ENCODE data around the gene HOXC5. TPM values are rescaled to one million over a fixed set of nuclear protein-coding genes. Genes with fewer than 3 reads are reported as not detected.
A peak's percentile ranks its signal among the peaks of the same experiment; 100 is the strongest.

The HOXC5 gene
- total RNA-seq, 5 donors from 2014 or later (not counting 1 experiment from before 2014, with no cell fraction given), result not detected

- peaks cover 31 to 94% of the 10 kb centered on the region in 2 experiments for H3K27me3 ChIP-seq (replicated peaks in 1 of 2; ENCODE audit: control insufficient read depth in 2 of 2, extremely low read depth in 1 of 2, insufficient read depth in 2 of 2, low read length in 1 of 2)
- WGBS (ENCODE audit: insufficient coverage), result no CpG with 5 or more reads among the region's 7 CpGs
- H3K4me1 ChIP-seq (ENCODE audit: control insufficient read depth in 1 of 2, extremely low read depth in 1 of 2, insufficient read depth in 2 of 2, low read length in 2 of 2), result peaks cover 0 to 56% of the 10 kb centered on the region in 2 experiments
- H3K9me3 ChIP-seq, result no peaks in the 10 kb centered on the region
- no peak overlapping the region for H3K4me3 Mint-ChIP-seq
- CTCF ChIA-PET, result interaction anchor here (0.6 to 0.9 kb wide), 2 partner anchors 171 to 673 kb away, joined by 3 to 7 read pairs; no protein-coding TSS in a partner anchor
- H3K27me3 Mint-ChIP-seq, result peaks cover 70 to 86% of the 10 kb centered on the region in 2 donors
- H3K4me3 ChIP-seq (ENCODE audit: control insufficient read depth in 1 of 2, extremely low read depth in 1 of 2, low read length in 1 of 2), result no peak overlapping the region
- H3K36me3 ChIP-seq (ENCODE audit: control insufficient read depth in 2 of 2, extremely low read depth in 1 of 2, insufficient read depth in 1 of 2, low read length in 1 of 2), result no peaks in the 10 kb centered on the region
- H3K4me1 Mint-ChIP-seq, result peaks cover 31 to 50% (median 37%) of the 10 kb centered on the region in 3 donors
- ATAC-seq (replicated peaks in 1 of 4) (no peak), DNase-seq (no peak)
- H3K27ac ChIP-seq (ENCODE audit: low read length), result no peak overlapping the region
- POLR2A ChIA-PET, result no interaction called here
- H3K36me3 Mint-ChIP-seq, result no peaks in the 10 kb centered on the region
- no peak overlapping the region for H3K27ac Mint-ChIP-seq
- H3K9me3 Mint-ChIP-seq, result peaks cover 0 to 4% (median 4%) of the 10 kb centered on the region in 3 donors
These were observed 2.4 kb upstream of the HOXC5 start for GRCh38 chr12:54030442-54030801.

- H3K36me3 ChIP-seq (ENCODE audit: control insufficient read depth in 2 of 2, extremely low read depth in 1 of 2, insufficient read depth in 1 of 2, low read length in 1 of 2), result no peaks in the 10 kb centered on the region
- H3K4me3 ChIP-seq (ENCODE audit: control insufficient read depth in 1 of 2, extremely low read depth in 1 of 2, low read length in 1 of 2), result no peak overlapping the region
- ChIA-PET CTCF (interaction anchor here (0.9 to 2.7 kb wide), 3 partner anchors 14 to 170 kb away, joined by 3 to 27 read pairs (median 5); no protein-coding TSS in a partner anchor), POLR2A (no interaction called here)
- no peak overlapping the region for H3K27ac ChIP-seq (ENCODE audit: low read length)
- peaks cover 71 to 86% of the 10 kb centered on the region in 2 donors for H3K27me3 Mint-ChIP-seq
- H3K27ac Mint-ChIP-seq, result no peak overlapping the region
- ATAC-seq (replicated peaks in 1 of 4), result no peak
- H3K27me3 ChIP-seq (replicated peaks in 1 of 2; ENCODE audit: control insufficient read depth in 2 of 2, extremely low read depth in 1 of 2, insufficient read depth in 2 of 2, low read length in 1 of 2), result peaks cover 30 to 93% of the 10 kb centered on the region in 2 experiments
- peaks cover 31 to 50% (median 37%) of the 10 kb centered on the region in 3 donors for H3K4me1 Mint-ChIP-seq
- H3K9me3 Mint-ChIP-seq, result peaks cover 0 to 4% (median 4%) of the 10 kb centered on the region in 3 donors
- H3K4me3 Mint-ChIP-seq, result no peak overlapping the region
- no peaks in the 10 kb centered on the region for H3K36me3 Mint-ChIP-seq
- no peaks in the 10 kb centered on the region for H3K9me3 ChIP-seq
- no peak for DNase-seq
- 12% methylated on average over 34 of the region's 46 CpGs for WGBS (ENCODE audit: insufficient coverage)
- H3K4me1 ChIP-seq (ENCODE audit: control insufficient read depth in 1 of 2, extremely low read depth in 1 of 2, insufficient read depth in 2 of 2, low read length in 2 of 2), result peaks cover 0 to 56% of the 10 kb centered on the region in 2 experiments
These were observed 1.9 kb upstream of the HOXC5 start for GRCh38 chr12:54030889-54031471.

GRCh38 chr12:54031480-54031879 lies 1.4 kb upstream of the HOXC5 start:
- Mint-ChIP-seq H3K27me3 (peaks cover 71 to 84% of the 10 kb centered on the region in 2 donors), H3K4me3 (no peak overlapping the region), H3K27ac (no peak overlapping the region), H3K9me3 (peaks cover 0 to 4% (median 4%) of the 10 kb centered on the region in 3 donors), H3K36me3 (no peaks in the 10 kb centered on the region), H3K4me1 (peaks cover 31 to 49% (median 37%) of the 10 kb centered on the region in 3 donors)
- 61% methylated on average over 2 of the region's 16 CpGs for WGBS (ENCODE audit: insufficient coverage)
- CTCF ChIA-PET, result interaction anchor here (0.6 to 2.7 kb wide), 4 partner anchors 14 to 160 kb away, joined by 5 to 27 read pairs (median 6); no protein-coding TSS in a partner anchor
- Histone ChIP-seq H3K36me3 (ENCODE audit: control insufficient read depth in 2 of 2, extremely low read depth in 1 of 2, insufficient read depth in 1 of 2, low read length in 1 of 2) (no peaks in the 10 kb centered on the region), H3K4me3 (ENCODE audit: control insufficient read depth in 1 of 2, extremely low read depth in 1 of 2, low read length in 1 of 2) (no peak overlapping the region), H3K9me3 (no peaks in the 10 kb centered on the region), H3K4me1 (ENCODE audit: control insufficient read depth in 1 of 2, extremely low read depth in 1 of 2, insufficient read depth in 2 of 2, low read length in 2 of 2) (peaks cover 0 to 56% of the 10 kb centered on the region in 2 experiments), H3K27me3 (replicated peaks in 1 of 2; ENCODE audit: control insufficient read depth in 2 of 2, extremely low read depth in 1 of 2, insufficient read depth in 2 of 2, low read length in 1 of 2) (peaks cover 27 to 95% of the 10 kb centered on the region in 2 experiments), H3K27ac (ENCODE audit: low read length) (no peak overlapping the region)
- no peak for ATAC-seq (replicated peaks in 1 of 4)
- POLR2A ChIA-PET, result interaction anchor here in 1 of 2 donors (1.1 kb wide), 1 partner anchor 159 kb away, joined by 8 read pairs; no protein-coding TSS in a partner anchor
- no peak for DNase-seq

GRCh38 chr12:54032086-54032619 lies 697 bp upstream of the HOXC5 start:
- peaks cover 27 to 97% of the 10 kb centered on the region in 2 experiments for H3K27me3 ChIP-seq (replicated peaks in 1 of 2; ENCODE audit: control insufficient read depth in 2 of 2, extremely low read depth in 1 of 2, insufficient read depth in 2 of 2, low read length in 1 of 2)
- CTCF ChIA-PET, result interaction anchor here (0.6 to 2.7 kb wide), 25 partner anchors 9 to 828 kb away, joined by 3 to 27 read pairs (median 3); no protein-coding TSS in a partner anchor
- peaks cover 0 to 51% of the 10 kb centered on the region in 2 experiments for H3K4me1 ChIP-seq (ENCODE audit: control insufficient read depth in 1 of 2, extremely low read depth in 1 of 2, insufficient read depth in 2 of 2, low read length in 2 of 2)
- peaks cover 29 to 43% (median 33%) of the 10 kb centered on the region in 3 donors for H3K4me1 Mint-ChIP-seq
- H3K27ac ChIP-seq (ENCODE audit: low read length), result no peak overlapping the region
- no peak overlapping the region for H3K27ac Mint-ChIP-seq
- H3K9me3 ChIP-seq, result no peaks in the 10 kb centered on the region
- peak overlapping the region in 1 of 3 donors; percentile 68 for H3K4me3 Mint-ChIP-seq
- H3K36me3 Mint-ChIP-seq, result no peaks in the 10 kb centered on the region
- ATAC-seq (replicated peaks in 1 of 4) (no peak), DNase-seq (no peak)
- H3K4me3 ChIP-seq (ENCODE audit: control insufficient read depth in 1 of 2, extremely low read depth in 1 of 2, low read length in 1 of 2), result no peak overlapping the region
- POLR2A ChIA-PET, result interaction anchor here (0.7 to 1.1 kb wide), 2 partner anchors 158 to 169 kb away, joined by 5 to 8 read pairs; no protein-coding TSS in a partner anchor
- WGBS (ENCODE audit: insufficient coverage), result 48% methylated on average over 5 of the region's 6 CpGs
- H3K9me3 Mint-ChIP-seq, result peaks cover 0 to 4% (median 4%) of the 10 kb centered on the region in 3 donors
- peaks cover 64 to 83% of the 10 kb centered on the region in 2 donors for H3K27me3 Mint-ChIP-seq
- H3K36me3 ChIP-seq (ENCODE audit: control insufficient read depth in 2 of 2, extremely low read depth in 1 of 2, insufficient read depth in 1 of 2, low read length in 1 of 2), result no peaks in the 10 kb centered on the region

- H3K27ac ChIP-seq (ENCODE audit: low read length), result no peak overlapping the region
- Mint-ChIP-seq H3K9me3 (peaks cover 0 to 4% (median 4%) of the 10 kb centered on the region in 3 donors), H3K27me3 (peaks cover 66 to 84% of the 10 kb centered on the region in 2 donors), H3K4me1 (peaks cover 28 to 36% (median 33%) of the 10 kb centered on the region in 3 donors), H3K27ac (no peak overlapping the region), H3K4me3 (peak overlapping the region in 2 of 3 donors; percentile 29 to 68), H3K36me3 (no peaks in the 10 kb centered on the region)
- peaks cover 26 to 97% of the 10 kb centered on the region in 2 experiments for H3K27me3 ChIP-seq (replicated peaks in 1 of 2; ENCODE audit: control insufficient read depth in 2 of 2, extremely low read depth in 1 of 2, insufficient read depth in 2 of 2, low read length in 1 of 2)
- POLR2A ChIA-PET, result interaction anchor here in 1 of 2 donors (0.6 kb wide), 2 partner anchors 23 to 158 kb away, joined by 3 to 7 read pairs; no protein-coding TSS in a partner anchor
- peaks cover 0 to 47% of the 10 kb centered on the region in 2 experiments for H3K4me1 ChIP-seq (ENCODE audit: control insufficient read depth in 1 of 2, extremely low read depth in 1 of 2, insufficient read depth in 2 of 2, low read length in 2 of 2)
- no peaks in the 10 kb centered on the region for H3K9me3 ChIP-seq
- WGBS (ENCODE audit: insufficient coverage), result 10% methylated on average over 41 of the region's 61 CpGs
- ATAC-seq (replicated peaks in 1 of 4) (peak in 1 of 4 experiments; percentile 17), DNase-seq (no peak)
- CTCF ChIA-PET, result interaction anchor here (0.6 to 2.7 kb wide), 14 partner anchors 8 to 183 kb away, joined by 3 to 27 read pairs (median 4); partner anchors contain the start of genes HOXC4 (in 1 of the 2) and HOXC8 (in 1 of the 2)
- peak overlapping the region; percentile 24 to 36 for H3K4me3 ChIP-seq (ENCODE audit: control insufficient read depth in 1 of 2, extremely low read depth in 1 of 2, low read length in 1 of 2)
- no peaks in the 10 kb centered on the region for H3K36me3 ChIP-seq (ENCODE audit: control insufficient read depth in 2 of 2, extremely low read depth in 1 of 2, insufficient read depth in 1 of 2, low read length in 1 of 2)
These were observed 493 bp downstream of the HOXC5 start for GRCh38 chr12:54033106-54033979.

Measured in T-cell (primary cell).